ENCODE results near the gene IGSF10.

The IGSF10 gene

GRCh38 chr3:151412989-151413388 lies 47.9 kb downstream of the IGSF10 start:
- DNase-seq: no peak

Measured in 8988T (cell line).